Fibroblast of villous mesenchyme (primary cell): ENCODE data around the gene MDM2. TPM values are rescaled to one million over a fixed set of nuclear protein-coding genes. Genes with fewer than 3 reads are reported as not detected.

ENCODE experiments used
- DNase-seq: peaks from one replicate; pipeline ENCODE4 v3.0.0-alpha.2; 2010; ENCODE audit warnings: low read depth
- H3K4me3 ChIP-seq: 2 replicates; pipeline ENCODE4 v1.5.1; 2011; ENCODE audit warnings: low read depth, mild to moderate bottlenecking, low read length
- total RNA-seq: library from RNA; depleted of rRNA; stranded (reverse); fragments of >200 nt; gene quantifications from 2 replicates; pipeline ENCODE4 v1.2.3, GENCODE V29; 2012
- TF ChIP-seq, protein P1 (sequence below): IDR thresholded peaks from 2 replicates; pipeline ENCODE4 v1.5.1; 2012; ENCODE audit warnings: low read depth, mild to moderate bottlenecking, low read length; ENCODE audit not compliant: insufficient read depth

MDM2 gene
- total RNA-seq, 1 donor = 245 TPM

DNA sequence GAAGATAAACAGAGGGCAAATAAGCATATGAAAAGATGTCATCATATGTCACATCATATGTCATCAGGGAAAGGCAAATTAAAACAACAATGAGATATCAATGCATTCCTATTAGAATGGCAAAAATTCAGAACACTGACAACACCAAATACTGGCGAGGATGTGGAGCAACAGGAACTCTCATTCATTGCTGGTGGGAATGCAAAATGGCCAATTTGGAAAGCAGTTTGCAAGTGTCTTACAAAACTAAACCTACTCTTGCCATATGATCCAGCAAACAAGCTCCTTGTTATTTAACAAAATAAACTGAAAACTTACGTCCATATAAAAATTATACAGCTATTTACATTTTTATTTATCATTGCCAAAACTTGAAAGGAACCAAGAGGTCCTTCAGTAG is 92.3 kb downstream of the MDM2 start:
- no peak for DNase-seq
- H3K4me3 ChIP-seq = no peak overlapping the region
- TF ChIP-seq, protein P1, sequence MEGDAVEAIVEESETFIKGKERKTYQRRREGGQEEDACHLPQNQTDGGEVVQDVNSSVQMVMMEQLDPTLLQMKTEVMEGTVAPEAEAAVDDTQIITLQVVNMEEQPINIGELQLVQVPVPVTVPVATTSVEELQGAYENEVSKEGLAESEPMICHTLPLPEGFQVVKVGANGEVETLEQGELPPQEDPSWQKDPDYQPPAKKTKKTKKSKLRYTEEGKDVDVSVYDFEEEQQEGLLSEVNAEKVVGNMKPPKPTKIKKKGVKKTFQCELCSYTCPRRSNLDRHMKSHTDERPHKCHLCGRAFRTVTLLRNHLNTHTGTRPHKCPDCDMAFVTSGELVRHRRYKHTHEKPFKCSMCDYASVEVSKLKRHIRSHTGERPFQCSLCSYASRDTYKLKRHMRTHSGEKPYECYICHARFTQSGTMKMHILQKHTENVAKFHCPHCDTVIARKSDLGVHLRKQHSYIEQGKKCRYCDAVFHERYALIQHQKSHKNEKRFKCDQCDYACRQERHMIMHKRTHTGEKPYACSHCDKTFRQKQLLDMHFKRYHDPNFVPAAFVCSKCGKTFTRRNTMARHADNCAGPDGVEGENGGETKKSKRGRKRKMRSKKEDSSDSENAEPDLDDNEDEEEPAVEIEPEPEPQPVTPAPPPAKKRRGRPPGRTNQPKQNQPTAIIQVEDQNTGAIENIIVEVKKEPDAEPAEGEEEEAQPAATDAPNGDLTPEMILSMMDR = no peak

Other genes with a start within 250 kb of the MDM2 start
- 125 and 155 TPM in 2 replicates for gene RAP1B, start 197.3 kb upstream of the MDM2 start, total RNA-seq
- 50.3 and 53.1 TPM in 2 replicates for gene NUP107, start 121.2 kb upstream of the MDM2 start, total RNA-seq
- 2.6 and 6.5 TPM in 2 replicates for gene SLC35E3, start 62.0 kb upstream of the MDM2 start, total RNA-seq
- gene CPM, start 125.0 kb downstream of the MDM2 start, total RNA-seq = 8.4 and 23.3 TPM in 2 replicates